Daoy (cell line): Measurements from ENCODE around the gene PRKG1. TPM values are rescaled to one million over a fixed set of nuclear protein-coding genes. Genes with fewer than 3 reads are reported as not detected.

Experiments used
- DNase-seq: peaks from one replicate; pipeline ENCODE4 v3.0.0-alpha.2; 2015; ENCODE audit warnings: low read depth
- total RNA-seq: library from RNA; depleted of rRNA; stranded (reverse); fragments of >200 nt; shearing (Covaris generic); gene quantifications from 2 replicates; pipeline ENCODE4 v1.2.3, GENCODE V29; 2014

The PRKG1 gene
- total RNA-seq, 1 experiment from 2014 or later = 1.5 TPM

DNA sequence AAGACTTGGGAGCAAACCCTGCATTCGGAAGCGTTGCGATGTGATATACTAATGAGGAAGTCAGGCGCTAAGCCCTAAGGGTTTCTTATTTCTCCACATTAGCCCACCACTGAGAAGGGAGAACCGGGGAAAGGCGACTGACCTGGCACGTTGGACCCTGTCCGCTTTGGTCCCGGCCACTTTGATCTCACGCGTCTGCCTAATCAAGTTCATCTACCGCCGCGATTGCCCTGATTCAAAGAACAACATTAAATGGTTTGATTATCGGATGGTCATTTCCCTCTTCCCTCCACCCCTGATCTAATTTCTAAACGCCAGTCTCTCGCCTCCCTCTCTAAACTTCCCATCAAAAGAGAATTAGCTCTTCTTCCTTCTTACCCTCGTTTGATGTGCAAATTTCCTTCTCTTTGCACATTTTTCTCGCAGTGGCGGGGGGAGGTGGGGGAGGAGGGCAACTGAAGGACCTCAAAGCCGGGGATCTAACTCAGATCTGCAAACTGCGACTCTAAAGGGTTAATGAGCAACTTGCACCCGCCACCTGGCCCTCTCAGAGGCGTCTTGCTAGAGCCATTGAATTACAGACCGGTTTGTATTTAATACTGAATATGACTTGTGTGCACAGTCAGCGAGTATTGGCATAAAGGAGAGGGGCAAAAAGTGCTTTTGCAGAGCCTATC lies 1239.1 kb downstream of the PRKG1 start:
- peak; percentile 10 for DNase-seq

DNA sequence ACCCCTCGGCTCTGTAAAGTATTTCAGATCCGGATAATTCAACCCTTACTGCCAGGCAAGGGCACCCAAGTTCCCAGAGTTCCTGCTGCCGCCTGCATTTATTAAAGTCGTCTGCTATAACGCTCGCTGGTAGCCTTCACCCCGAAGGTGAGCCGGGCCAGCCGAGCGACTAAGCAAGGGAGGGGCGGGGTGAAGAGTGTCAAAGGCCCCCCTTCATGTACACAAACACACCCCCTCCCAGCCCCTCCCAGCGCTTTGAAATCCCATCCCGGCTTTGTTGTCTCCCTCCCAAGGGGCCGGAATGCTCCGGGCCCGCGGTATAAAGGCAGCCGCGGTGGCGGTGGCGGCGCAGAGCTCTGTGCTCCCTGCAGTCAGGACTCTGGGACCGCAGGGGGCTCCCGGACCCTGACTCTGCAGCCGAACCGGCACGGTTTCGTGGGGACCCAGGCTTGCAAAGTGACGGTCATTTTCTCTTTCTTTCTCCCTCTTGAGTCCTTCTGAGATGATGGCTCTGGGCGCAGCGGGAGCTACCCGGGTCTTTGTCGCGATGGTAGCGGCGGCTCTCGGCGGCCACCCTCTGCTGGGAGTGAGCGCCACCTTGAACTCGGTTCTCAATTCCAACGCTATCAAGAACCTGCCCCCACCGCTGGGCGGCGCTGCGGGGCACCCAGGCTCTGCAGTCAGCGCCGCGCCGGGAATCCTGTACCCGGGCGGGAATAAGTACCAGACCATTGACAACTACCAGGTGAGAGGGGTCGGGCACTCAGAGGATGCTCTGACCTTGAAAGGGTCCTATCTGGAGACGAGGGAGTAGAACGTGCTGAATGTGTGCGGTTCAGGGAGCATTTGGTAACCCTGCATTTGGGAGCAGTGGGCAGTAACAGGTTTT lies 1239.9 kb downstream of the PRKG1 start, which contains the start of gene DKK1:
TSS of gene DKK1 (plus strand) at position 349 of the 889 bp plus-strand sequence. CDS start at position 503, 154 bp downstream.
- peak; percentile 80 for DNase-seq

DNA sequence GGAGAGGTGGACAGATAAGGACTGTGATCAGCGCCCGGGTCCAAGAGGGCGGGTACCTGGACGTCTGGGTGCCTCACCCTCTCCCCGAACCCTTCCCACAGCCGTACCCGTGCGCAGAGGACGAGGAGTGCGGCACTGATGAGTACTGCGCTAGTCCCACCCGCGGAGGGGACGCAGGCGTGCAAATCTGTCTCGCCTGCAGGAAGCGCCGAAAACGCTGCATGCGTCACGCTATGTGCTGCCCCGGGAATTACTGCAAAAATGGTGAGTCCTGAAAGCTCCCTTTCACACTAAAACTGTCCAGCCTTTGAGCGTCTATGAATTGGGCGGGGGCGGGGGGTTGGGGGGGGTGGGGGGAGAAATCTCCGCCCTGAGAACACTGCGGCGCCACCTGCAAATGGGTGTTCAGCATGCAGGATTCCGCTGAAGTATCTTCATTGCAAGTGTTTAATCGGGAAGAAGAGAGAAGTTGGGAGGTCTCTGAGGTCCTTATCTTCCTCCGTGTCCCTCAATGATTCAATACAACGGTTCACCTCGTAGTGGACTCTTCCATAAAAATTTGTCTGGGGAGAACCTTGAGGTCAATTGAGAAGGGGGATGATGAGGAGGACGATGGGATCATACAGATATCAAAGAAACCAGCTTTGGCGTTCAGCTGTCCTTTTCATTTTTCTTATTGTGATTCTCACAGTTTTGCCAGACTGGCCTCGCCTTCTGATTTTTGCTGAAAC lies 1240.7 kb downstream of the PRKG1 start:
- peak; percentile 42 for DNase-seq

DNA sequence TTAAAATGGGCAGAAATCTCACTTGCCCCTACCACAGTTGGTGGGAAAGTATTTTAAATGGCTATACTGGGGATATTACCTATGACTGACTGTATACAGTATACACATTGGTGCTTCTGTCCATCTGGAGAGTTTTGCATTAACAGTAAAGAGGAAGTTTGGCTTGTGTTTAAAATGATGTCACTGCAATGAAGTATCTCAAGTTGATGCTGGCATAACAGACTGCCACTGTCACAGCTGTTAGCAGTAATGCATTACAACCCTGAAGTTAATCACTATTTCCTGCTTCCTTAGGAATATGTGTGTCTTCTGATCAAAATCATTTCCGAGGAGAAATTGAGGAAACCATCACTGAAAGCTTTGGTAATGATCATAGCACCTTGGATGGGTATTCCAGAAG lies 1241.7 kb downstream of the PRKG1 start:
- DNase-seq = peak; percentile 2

DNA sequence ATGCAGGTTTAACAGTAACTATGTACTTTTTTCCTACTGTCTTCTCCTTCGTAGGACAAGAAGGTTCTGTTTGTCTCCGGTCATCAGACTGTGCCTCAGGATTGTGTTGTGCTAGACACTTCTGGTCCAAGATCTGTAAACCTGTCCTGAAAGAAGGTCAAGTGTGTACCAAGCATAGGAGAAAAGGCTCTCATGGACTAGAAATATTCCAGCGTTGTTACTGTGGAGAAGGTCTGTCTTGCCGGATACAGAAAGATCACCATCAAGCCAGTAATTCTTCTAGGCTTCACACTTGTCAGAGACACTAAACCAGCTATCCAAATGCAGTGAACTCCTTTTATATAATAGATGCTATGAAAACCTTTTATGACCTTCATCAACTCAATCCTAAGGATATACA lies 1242.2 kb downstream of the PRKG1 start:
- DNase-seq = no peak

DNA sequence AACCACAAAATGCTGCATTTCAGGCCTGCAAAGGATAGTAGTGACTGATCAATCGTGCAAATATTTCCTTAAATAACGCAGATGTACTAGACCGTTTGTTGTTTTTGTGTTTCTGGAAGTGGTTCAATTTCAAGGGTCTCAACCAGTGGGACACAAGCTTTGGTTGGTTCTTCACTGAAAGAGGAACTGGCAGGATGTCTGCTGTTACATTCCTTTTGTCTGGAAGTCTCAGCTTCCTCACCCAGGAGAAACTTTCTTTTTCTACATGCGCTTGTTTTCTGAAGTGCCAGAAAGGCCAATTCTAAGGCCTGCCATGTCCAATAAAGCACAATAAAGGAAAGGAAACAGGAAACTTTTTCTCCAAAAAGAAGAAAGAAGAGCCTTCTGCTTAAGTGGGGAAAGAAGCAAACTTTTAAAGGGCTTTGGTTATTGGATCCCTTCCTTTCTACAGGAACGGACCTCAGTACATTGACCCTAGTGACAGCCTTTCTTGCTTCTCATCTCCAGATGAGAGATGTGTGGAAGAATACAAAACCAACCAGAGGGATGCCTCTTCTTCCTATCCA lies 1243.9 kb downstream of the PRKG1 start:
- peak; percentile 25 for DNase-seq

DNA sequence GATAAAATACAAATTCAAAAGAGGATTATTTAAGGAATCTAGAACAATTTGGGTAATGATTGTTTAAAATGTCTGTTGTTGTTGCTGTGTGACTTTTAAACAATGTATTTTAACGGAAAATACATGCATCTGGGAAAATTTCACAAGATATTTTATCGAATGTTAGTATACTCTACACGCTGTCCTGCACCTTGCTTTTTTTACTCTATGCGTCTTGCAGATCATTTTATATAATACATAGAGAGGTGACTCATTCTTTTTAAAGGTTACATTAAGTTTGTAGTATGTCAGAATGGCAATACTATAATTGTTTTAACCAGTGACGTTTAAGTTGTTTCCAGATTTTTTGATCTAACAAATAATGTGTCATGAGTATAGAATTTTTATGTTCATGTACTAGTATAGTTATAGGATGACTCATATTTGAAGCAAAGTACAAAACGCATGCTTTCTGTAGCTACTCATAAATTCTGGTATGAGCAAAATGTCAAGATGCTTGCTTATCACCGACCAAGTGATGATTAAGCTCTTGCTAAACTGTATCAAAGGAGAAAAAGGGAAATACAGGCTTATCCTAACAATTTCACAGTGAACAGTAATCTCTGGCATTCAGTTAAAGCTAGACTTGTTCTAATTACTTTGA lies 1244.7 kb downstream of the PRKG1 start:
- peak; percentile 75 for DNase-seq

DNA sequence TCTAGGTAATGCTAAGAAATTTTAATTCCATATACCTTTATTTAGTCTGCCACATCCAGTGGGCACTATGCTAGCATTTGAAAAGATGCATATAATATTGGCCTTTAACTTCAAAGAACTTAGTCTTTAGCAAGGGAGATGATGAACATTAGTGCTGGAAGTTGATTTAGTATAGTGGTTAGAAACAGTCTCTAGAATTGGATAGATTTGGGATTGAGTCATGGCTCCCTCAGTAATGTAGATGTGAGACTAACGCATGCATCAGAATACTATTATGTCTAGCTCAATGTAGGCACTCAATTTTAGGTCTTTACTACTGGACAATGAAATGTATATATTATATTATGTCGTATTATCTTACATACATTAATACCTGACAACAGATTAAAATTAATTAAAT lies 1245.6 kb downstream of the PRKG1 start:
- DNase-seq = peak; percentile 7

DNA sequence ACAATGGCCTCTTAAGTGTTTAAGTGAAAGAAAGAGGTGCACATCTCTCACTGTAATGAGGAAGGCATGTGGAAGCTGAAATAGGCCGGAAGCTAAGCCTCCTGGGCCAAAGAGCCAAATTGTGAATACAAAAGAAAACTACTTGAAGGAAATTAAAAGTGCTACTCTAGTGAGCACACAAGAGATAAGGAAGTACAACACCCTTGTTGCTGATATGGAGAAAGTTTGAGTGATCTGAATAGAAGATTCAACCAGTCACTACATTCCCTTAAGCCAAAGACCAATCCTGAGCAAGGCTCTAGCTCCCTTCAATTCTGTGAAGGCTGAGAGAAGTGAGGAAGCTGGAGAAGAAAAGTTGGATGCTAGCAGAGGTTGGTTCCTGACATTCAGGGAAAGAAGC lies 1248.0 kb downstream of the PRKG1 start:
- no peak for DNase-seq

DNA sequence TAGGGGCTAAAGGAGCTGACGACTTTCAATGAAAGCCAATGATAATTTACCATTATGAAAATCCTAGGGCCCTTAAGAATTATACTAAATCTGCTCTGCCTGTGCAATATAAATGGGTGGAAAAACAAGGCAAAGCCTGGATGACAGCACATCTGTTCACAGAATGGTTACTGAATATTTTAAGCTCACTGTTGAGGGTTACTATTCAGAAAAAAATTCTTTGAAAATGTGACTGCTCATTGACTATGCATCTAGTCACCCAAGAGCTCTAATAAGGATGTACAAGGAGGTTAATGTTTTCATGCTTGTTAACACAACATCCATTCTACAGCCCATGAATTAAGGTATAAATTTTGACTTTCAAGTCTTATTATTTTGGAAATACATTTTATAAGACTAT lies 1248.6 kb downstream of the PRKG1 start:
- DNase-seq = no peak

DNA sequence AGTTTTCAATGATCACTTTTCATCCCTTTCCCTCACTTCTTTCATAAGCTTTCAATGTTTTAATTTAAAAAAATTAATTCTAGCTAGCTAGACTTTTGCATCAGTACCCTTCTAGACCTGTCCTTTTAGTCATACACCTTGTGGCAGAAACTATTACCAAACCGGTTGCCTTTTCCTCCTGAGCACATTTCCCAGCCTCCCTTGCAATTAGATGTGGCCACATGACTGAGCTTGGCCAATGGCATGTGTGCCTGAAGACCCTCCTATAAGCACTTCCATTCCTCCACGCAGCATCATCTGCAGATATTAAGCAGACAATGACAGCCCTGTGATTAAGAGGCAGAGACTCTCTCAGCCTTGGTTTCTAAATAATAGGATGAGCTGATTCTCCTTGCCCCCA lies 1252.1 kb downstream of the PRKG1 start:
- no peak for DNase-seq

DNA sequence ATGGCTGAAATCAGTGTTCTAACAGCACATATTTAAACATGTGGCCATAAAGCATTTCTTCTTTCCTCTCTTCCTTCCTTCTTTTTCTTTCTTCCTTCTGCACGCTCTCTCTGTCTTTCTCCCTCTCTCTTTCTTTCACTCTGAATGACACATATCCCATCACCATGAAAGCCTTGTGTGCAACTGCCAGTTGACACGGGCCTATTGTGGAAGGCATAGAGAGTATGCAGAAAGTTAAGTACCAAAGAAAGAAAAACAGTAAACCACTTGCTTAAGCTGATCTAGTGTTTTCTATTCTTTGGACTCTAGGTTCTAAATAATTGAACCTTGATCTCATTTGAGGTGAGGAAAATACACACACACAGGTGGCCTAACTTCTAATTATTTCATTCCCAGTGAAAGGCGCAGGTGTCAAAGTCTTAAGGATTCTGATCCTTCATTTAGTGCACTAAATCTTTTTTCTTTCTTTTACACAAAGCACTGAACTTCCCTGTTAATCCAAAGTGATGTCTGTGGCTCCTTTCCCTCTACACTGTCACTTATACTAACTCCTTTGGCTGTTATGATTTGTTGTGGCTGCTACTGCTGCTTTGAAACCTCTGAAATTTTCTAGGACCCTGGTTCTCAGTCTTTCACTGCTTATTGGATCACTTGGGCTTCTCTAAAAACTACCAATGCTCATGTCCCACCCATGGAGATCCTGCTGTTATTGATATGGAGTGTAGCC lies 1257.5 kb downstream of the PRKG1 start:
- DNase-seq = no peak

DNA sequence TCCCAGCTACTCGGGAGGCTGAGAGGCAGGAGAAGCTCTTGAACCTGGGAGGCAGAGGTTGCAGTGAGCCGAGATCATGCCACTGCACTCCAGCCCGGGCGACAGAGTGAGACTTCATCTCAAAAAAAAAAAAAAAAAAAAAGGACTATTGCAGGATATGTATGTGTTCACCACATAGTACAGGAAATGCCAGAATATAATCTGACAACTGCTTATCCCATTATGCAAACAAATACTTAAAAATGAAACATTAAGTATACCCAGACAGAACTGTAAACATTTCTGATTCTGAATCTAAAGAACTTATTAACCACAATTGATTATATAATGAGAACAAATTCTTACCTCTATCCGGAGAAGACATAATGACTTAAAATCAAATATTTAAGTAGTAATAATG lies 1258.5 kb downstream of the PRKG1 start:
- no peak for DNase-seq

DNA sequence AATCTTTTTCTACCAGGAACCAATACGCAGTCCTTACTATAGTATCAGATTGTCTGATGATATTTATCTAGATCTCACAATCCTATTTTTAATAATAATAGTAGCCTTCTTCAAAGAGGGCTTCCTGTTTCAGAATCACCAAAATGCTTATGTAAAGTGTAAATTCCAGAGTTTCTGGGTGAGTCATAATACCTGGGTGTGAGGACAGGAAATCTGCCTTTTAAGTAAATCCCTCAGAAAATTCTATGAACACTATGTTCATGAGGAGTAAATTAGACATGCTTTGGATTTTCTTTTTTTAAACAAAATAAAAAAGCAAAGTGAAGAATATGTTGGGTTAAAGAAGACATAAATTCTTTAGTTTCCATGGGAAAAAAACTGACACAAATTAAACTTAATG lies 1260.3 kb downstream of the PRKG1 start:
- no peak for DNase-seq

DNA sequence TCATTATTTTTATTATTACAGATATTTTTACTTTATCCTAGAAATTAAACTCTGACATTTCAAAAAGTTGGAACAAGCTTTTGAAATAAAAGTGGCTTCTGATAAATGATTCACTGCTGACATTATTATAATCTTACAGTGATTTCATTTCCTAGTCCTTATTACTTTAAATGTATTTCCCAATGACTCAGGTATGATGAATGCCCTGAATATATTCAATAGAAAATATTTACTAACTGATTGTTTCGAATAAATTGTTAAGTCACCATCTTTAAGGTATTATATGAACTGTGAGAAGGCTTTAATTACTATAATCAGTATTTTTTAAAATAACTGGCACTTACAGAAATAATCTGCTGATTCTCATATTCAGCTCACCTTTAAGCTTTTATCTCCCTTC lies 1261.4 kb downstream of the PRKG1 start:
- no peak for DNase-seq

DNA sequence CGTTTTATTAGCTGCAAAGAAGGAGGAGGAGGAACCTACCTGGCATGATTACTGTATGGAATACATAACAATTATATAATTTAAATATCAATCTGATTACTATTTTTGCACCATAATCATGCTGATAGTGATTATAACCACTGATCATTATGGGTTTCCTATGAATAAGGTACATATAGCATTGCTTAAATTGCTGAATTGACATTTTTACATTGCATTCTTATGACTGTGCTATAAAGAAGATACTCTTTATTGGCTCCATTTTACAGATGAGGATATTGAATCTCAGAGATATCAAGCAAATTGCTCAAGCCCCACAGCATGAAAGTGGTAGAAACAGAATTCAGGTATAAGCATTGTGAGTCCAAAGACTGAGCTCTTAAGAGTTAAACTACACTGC lies 1262.9 kb downstream of the PRKG1 start:
- DNase-seq = no peak

DNA sequence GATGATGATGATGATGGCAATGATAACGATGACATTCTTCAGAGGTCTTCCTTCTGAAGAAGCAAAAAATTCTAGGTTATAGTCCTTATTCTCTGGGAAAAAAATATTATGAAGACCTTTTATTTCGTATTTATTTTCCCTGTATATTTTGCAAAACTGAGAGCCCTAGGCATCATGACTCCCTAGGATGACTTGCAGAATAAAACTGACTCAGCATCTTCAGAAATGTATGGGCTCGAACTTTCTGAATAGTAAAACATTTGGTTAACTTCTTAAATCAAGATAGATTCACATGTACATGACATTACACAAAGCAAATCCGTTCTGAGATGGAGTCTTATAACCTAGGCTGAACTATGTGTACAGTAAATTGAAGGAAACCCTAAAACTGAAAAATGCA lies 1269.2 kb downstream of the PRKG1 start:
- DNase-seq = no peak

DNA sequence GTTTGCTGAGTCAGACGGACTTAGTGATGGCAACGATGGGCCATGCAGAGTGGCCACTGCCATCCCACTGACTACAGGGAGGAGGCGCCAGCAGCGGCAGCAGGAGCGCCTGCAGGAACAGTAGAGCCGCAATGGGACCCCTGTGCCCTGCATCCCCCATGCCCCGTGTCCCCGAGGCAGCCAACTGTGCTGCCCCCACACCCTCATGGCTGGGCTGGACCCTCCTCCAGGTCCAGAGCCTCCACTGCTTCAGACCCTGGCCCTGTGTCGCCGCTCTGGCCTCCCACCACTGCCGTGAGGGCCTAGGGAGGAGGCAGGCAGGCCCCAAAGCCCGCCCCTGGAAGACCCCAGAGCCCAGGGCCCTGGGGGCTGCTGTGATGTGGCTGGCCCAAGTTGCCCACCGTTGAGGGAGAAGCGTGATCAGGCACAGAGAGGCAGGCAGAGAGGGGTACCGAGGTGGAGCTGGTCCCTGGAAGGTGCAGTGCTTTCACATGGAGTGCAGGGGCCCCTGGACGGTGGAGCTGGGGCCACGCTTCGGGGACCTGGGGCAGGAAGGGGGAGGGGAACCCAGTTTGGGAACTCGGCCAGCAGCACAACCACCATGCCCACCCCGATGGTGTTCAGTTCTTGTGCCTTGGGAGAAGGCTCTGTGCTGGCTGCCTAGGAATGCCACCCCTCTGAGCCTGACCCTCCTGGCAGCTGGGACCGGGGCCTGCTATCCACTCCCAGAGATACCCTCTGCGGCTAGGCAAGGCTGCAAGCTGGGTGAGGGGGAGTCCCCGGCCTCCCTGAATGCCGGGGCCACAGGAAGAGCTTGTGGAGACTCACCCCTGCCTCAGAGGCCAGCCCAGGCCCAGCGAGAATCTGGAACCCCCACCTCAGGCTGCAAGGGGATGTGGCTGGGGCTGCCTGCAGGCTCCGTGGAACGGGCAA lies 1272.4 kb downstream of the PRKG1 start:
- DNase-seq = no peak

DNA sequence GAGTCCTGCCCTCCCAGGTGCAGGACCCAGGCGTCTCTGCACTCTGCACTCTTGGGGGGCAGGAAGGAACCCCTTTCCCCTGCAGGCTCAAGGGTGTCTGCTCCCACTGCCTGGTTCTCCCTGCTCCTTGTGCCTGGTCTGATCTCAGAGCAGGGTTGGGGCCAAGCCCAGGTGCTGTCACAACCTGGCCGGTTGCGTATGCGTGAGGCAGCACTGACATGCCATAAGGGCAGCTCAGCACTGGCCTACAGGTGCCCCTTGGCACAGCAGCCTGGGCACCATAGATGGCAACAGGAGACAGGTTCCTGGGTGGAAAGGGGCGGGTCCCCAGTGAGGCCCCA lies 1273.0 kb downstream of the PRKG1 start:
- DNase-seq = no peak
